HepG2 (cell line): ENCODE results near the gene ADAMTS4. TPM values are rescaled to one million over a fixed set of nuclear protein-coding genes. Genes with fewer than 3 reads are reported as not detected.

ENCODE experiments used
- ATF7 ChIP-seq, 2 experiments: fragments of 450-650 bp in 1 of 2; sonication (generic) in 1 of 2; formaldehyde crosslinking in 1 of 2; IDR thresholded peaks; 2 replicates each; pipeline versions ENCODE4 v1.4.0 to v1.6.1; 2016 to 2020; ENCODE audit warnings: antibody characterized with exemption in 1 of 2, mild to moderate bottlenecking in 1 of 2, missing genetic modification reagents in 1 of 2
- BORCS8-MEF2B ChIP-seq: sonication (generic); formaldehyde crosslinking; IDR thresholded peaks from 2 replicates; pipeline ENCODE4 v1.8.0; 2022; ENCODE audit warnings: mild to moderate bottlenecking, missing genetic modification reagents
- CHD4 ChIP-seq: fragments of 200-600 bp; sonication (generic); IDR thresholded peaks from 2 replicates; pipeline ENCODE4 v1.7.0; 2017; ENCODE audit warnings: mild to moderate bottlenecking, low read length, borderline replicate concordance
- HCFC1 ChIP-seq: fragments of 150-350 bp; IDR thresholded peaks from 2 replicates; pipeline ENCODE4 v1.6.1; 2014; ENCODE audit warnings: low read depth, low read length
- IKZF4 ChIP-seq: sonication (generic); formaldehyde crosslinking; IDR thresholded peaks from 2 replicates; pipeline ENCODE4 v1.5.1; 2020; ENCODE audit warnings: borderline replicate concordance, mild to moderate bottlenecking, low read depth, missing genetic modification reagents; ENCODE audit errors: not compliant biosample characterization
- ISX ChIP-seq: sonication (generic); formaldehyde crosslinking; conservative IDR thresholded peaks from 2 replicates; pipeline ENCODE4 v1.5.0; 2020; ENCODE audit warnings: missing genetic modification reagents
- KLF9 ChIP-seq: IDR thresholded peaks from 2 replicates; pipeline ENCODE4 v1.6.1; 2016; ENCODE audit warnings: low read depth
- MTF2 ChIP-seq: sonication (generic); formaldehyde crosslinking; IDR thresholded peaks from 2 replicates; pipeline ENCODE4 v1.5.0; 2020; ENCODE audit warnings: missing genetic modification reagents, borderline replicate concordance
- NFIB ChIP-seq: sonication (generic); formaldehyde crosslinking; IDR thresholded peaks from 2 replicates; pipeline ENCODE4 v1.9.0; 2021; ENCODE audit warnings: missing genetic modification reagents, mild to moderate bottlenecking, borderline replicate concordance
- RXRB ChIP-seq: IDR thresholded peaks from 2 replicates; pipeline ENCODE4 v1.6.1; 2016; ENCODE audit warnings: borderline replicate concordance, missing genetic modification reagents, missing compliant biosample characterization
- SOX13 ChIP-seq, 3 experiments: fragments of 450-650 bp in 1 of 3; sonication (generic) in 1 of 3; formaldehyde crosslinking in 1 of 3; IDR thresholded peaks in 2 of 3; conservative IDR thresholded peaks in 1 of 3; 2 replicates each; pipeline versions ENCODE4 v1.5.0 to v1.6.1; 2016 to 2020; ENCODE audit warnings: antibody characterized with exemption in 1 of 3, mild to moderate bottlenecking in 1 of 3, missing compliant biosample characterization in 1 of 3, missing genetic modification reagents in 1 of 3, moderate library complexity in 1 of 3
- SRSF1 ChIP-seq: fragments of 200-400 bp; formaldehyde crosslinking; optimal IDR thresholded peaks from 2 replicates; pipeline ENCODE3; 2017; ENCODE audit warnings: mild to moderate bottlenecking, low read depth, low read length, moderate library complexity
- ZBTB3 ChIP-seq: sonication (generic); formaldehyde crosslinking; IDR thresholded peaks from 2 replicates; pipeline ENCODE4 v1.4.0; 2020; ENCODE audit warnings: low read depth, mild to moderate bottlenecking, moderate library complexity, missing genetic modification reagents, borderline replicate concordance
- ZBTB7A ChIP-seq: sonication (generic); formaldehyde crosslinking; IDR thresholded peaks from 2 replicates; pipeline ENCODE4 v1.8.0; 2022; ENCODE audit warnings: mild to moderate bottlenecking, missing genetic modification reagents
- ZNF124 ChIP-seq: sonication (generic); formaldehyde crosslinking; IDR thresholded peaks from 2 replicates; pipeline ENCODE4 v1.4.0; 2020; ENCODE audit warnings: missing genetic modification reagents
- ZNF292 ChIP-seq: sonication (generic); formaldehyde crosslinking; IDR thresholded peaks from 2 replicates; pipeline ENCODE4 v1.8.1; 2022; ENCODE audit warnings: mild to moderate bottlenecking, low read depth, missing genetic modification reagents, borderline replicate concordance
- ZNF33B ChIP-seq: sonication (generic); formaldehyde crosslinking; IDR thresholded peaks from 2 replicates; pipeline ENCODE4 v1.5.1; 2020; ENCODE audit warnings: mild to moderate bottlenecking, missing genetic modification reagents
- ZNF354B ChIP-seq: sonication (generic); formaldehyde crosslinking; IDR thresholded peaks from 2 replicates; pipeline ENCODE4 v1.8.0; 2022; ENCODE audit warnings: mild to moderate bottlenecking, missing genetic modification reagents
- ZNF614 ChIP-seq: IDR thresholded peaks from 2 replicates; pipeline ENCODE4 v1.6.1; 2018; ENCODE audit warnings: missing biosample characterization, missing genetic modification reagents, inconsistent platforms, borderline replicate concordance
- polyA plus RNA-seq, 8 experiments: library from polyadenylated mRNA; depleted of rRNA in 3 of 8; stranded (reverse) in 7 of 8; unstranded in 1 of 8; fragments of >200 nt; fragmentation: Illumina TruSeq in 4 of 8; extraction: Trizol in 4 of 8; gene quantifications; 2 replicates each; pipeline versions ENCODE4 v1.2.1 to v1.2.3, GENCODE V29; 2011 to 2016; ENCODE audit warnings: low read depth in 4 of 8, missing spikeins in 1 of 8, mixed read lengths in 1 of 8; ENCODE audit not compliant: insufficient read depth in 1 of 8
- total RNA-seq, 5 experiments: library from RNA; depleted of rRNA; stranded (reverse); fragments of >200 nt; fragmentation: Illumina TruSeq; extraction: Trizol; gene quantifications; 2 replicates each; pipeline ENCODE4 v1.2.3, GENCODE V29; 2016; ENCODE audit warnings: low read depth in 1 of 5
- TF ChIP-seq, protein P1 (sequence below): sonication (generic); formaldehyde crosslinking; IDR thresholded peaks from 2 replicates; pipeline ENCODE4 v1.4.0; 2020; ENCODE audit warnings: missing genetic modification reagents, low read depth, mild to moderate bottlenecking, borderline replicate concordance
- TF ChIP-seq, protein P2 (sequence below): sonication (generic); formaldehyde crosslinking; IDR thresholded peaks from 2 replicates; pipeline ENCODE4 v1.4.0; 2020; ENCODE audit warnings: missing genetic modification reagents
- TF ChIP-seq, protein P3 (sequence below): IDR thresholded peaks from 2 replicates; pipeline ENCODE4 v1.6.1; 2018; ENCODE audit warnings: missing genetic modification reagents
- TF ChIP-seq, protein P4 (sequence below): sonication (generic); formaldehyde crosslinking; IDR thresholded peaks from 2 replicates; pipeline ENCODE4 v1.5.0; 2020; ENCODE audit warnings: missing genetic modification reagents
- TF ChIP-seq, protein P5 (sequence below): sonication (generic); formaldehyde crosslinking; IDR thresholded peaks from 2 replicates; pipeline ENCODE4 v1.8.0; 2022; ENCODE audit warnings: mild to moderate bottlenecking, missing genetic modification reagents

Gene ADAMTS4
- total and polyA plus RNA-seq, 2 of the 13 experiments (the other 11 are each of a cell fraction or from before 2014, with no cell fraction given): 0.51 to 1.7 TPM

DNA sequence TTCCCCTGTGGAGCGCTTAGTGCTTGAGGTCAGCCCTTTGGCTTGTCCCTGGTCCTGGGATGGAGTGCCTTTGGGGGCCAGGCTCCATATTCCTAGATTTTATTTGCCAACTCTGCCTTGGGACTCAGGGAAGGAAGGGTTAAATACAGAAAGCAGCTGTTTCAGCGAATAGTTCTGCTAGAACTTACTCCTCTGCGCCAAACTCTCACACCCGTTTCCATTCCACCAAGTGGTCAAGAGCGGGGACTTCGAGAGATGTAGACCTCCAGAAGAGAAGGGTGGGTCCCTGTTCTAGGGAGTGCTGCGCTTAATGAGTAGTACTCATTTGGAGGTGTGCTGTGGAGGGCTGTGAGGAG lies 26.3 kb upstream of the ADAMTS4 start (continued):
- TF ChIP-seq ISX (CRISPR knock-in tag) (no peak), BORCS8-MEF2B (CRISPR knock-in tag) (no peak), ZNF33B (CRISPR knock-in tag) (no peak), ATF7 (IDR thresholded peaks at IDR 0.05) (no peak), ATF7 (CRISPR knock-in tag; IDR thresholded peaks at IDR 0.05) (no peak), ZNF614 (CRISPR knock-in tag) (0 out of 2 replicates have a peak, but pooled peaks have one; percentile 8), CHD4 (peak; percentile 41; the same call in 1 of the 2 replicates), ZBTB3 (CRISPR knock-in tag) (no peak), HCFC1 (no peak), MTF2 (CRISPR knock-in tag) (no peak), ZNF354B (no peak), NFIB (CRISPR knock-in tag) (no peak), KLF9 (CRISPR knock-in tag) (no peak), SRSF1 (no peak), ZNF124 (no peak), SOX13 (IDR thresholded peaks at IDR 0.05) (no peak), SOX13 (CRISPR knock-in tag; conservative IDR thresholded peaks at IDR 0.05 in 1 of 2, IDR thresholded peaks at IDR 0.05 in 1 of 2) (no peak), IKZF4 (CRISPR knock-in tag) (no peak), ZNF292 (no peak), ZBTB7A (no peak), RXRB (no peak)
- TF ChIP-seq, protein P1, sequence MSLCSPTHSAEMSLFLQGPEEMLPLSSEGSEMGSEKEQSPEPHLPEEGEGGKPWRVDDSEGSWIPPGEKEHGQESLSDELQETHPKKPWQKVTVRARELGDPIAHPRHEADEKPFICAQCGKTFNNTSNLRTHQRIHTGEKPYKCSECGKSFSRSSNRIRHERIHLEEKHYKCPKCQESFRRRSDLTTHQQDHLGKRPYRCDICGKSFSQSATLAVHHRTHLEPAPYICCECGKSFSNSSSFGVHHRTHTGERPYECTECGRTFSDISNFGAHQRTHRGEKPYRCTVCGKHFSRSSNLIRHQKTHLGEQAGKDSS (CRISPR knock-in tag): 0 out of 2 replicates have a peak, but pooled peaks have one; percentile 23
- TF ChIP-seq, protein P2, sequence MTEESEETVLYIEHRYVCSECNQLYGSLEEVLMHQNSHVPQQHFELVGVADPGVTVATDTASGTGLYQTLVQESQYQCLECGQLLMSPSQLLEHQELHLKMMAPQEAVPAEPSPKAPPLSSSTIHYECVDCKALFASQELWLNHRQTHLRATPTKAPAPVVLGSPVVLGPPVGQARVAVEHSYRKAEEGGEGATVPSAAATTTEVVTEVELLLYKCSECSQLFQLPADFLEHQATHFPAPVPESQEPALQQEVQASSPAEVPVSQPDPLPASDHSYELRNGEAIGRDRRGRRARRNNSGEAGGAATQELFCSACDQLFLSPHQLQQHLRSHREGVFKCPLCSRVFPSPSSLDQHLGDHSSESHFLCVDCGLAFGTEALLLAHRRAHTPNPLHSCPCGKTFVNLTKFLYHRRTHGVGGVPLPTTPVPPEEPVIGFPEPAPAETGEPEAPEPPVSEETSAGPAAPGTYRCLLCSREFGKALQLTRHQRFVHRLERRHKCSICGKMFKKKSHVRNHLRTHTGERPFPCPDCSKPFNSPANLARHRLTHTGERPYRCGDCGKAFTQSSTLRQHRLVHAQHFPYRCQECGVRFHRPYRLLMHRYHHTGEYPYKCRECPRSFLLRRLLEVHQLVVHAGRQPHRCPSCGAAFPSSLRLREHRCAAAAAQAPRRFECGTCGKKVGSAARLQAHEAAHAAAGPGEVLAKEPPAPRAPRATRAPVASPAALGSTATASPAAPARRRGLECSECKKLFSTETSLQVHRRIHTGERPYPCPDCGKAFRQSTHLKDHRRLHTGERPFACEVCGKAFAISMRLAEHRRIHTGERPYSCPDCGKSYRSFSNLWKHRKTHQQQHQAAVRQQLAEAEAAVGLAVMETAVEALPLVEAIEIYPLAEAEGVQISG (CRISPR knock-in tag): no peak
- TF ChIP-seq, protein P3, sequence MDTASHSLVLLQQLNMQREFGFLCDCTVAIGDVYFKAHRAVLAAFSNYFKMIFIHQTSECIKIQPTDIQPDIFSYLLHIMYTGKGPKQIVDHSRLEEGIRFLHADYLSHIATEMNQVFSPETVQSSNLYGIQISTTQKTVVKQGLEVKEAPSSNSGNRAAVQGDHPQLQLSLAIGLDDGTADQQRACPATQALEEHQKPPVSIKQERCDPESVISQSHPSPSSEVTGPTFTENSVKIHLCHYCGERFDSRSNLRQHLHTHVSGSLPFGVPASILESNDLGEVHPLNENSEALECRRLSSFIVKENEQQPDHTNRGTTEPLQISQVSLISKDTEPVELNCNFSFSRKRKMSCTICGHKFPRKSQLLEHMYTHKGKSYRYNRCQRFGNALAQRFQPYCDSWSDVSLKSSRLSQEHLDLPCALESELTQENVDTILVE (CRISPR knock-in tag): no peak
- TF ChIP-seq, protein P4, sequence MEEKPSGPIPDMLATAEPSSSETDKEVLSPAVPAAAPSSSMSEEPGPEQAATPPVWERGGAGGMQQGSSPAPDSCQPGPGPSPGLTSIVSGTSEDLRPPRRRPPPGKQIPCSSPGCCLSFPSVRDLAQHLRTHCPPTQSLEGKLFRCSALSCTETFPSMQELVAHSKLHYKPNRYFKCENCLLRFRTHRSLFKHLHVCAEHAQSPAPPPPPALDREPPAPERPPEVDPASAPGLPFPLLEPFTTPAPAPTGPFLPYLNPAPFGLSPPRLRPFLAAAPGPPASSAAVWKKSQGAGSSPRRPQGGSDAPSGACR: 0 out of 2 replicates have a peak, but pooled peaks have one; percentile 21
- TF ChIP-seq, protein P5, sequence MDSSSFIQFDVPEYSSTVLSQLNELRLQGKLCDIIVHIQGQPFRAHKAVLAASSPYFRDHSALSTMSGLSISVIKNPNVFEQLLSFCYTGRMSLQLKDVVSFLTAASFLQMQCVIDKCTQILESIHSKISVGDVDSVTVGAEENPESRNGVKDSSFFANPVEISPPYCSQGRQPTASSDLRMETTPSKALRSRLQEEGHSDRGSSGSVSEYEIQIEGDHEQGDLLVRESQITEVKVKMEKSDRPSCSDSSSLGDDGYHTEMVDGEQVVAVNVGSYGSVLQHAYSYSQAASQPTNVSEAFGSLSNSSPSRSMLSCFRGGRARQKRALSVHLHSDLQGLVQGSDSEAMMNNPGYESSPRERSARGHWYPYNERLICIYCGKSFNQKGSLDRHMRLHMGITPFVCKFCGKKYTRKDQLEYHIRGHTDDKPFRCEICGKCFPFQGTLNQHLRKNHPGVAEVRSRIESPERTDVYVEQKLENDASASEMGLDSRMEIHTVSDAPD: no peak
